ENCODE results near the gene COL13A1.

DNA sequence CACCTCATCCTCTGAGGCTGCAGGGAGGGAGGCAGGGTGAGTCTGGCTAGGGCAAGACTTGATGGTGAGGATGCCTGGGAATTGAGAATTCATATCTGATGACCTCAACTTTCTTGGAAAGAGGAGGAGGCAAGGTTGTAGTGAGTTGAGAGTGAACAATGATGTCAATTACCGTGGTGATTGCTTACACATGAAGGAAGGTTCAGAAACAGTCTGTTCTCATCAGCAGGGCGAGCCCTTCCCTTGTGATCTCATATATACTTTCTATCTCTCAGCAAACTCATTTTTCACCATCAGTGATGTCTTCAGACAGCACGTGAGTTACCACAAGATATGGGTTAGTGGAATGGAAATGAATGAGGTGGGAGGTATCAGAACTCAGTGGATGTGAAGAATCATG lies 20.1 kb upstream of the COL13A1 start:
- TF ChIP-seq CTCF (IDR thresholded peaks at IDR 0.05) (no peak), POLR2A (IDR thresholded peaks at IDR 0.05) (no peak), POLR2AphosphoS5 (IDR thresholded peaks at IDR 0.05) (no peak)

Measured in upper lobe of left lung (tissue), 4 donors.